GM12875 (cell line): ENCODE measurements around the gene LCP1.

Source experiments
- H3K4me3 ChIP-seq: one replicate; pipeline ENCODE4 v1.5.1; 2011; ENCODE audit warnings: low read depth, low read length, control low read depth
- TF ChIP-seq, protein P1 (sequence below): IDR thresholded peaks from 2 replicates; pipeline ENCODE4 v1.5.1; 2011; ENCODE audit warnings: low read depth, mild to moderate bottlenecking, control low read depth, inconsistent platforms, low read length, moderate library complexity, borderline replicate concordance; ENCODE audit not compliant: insufficient read depth

Gene LCP1

DNA sequence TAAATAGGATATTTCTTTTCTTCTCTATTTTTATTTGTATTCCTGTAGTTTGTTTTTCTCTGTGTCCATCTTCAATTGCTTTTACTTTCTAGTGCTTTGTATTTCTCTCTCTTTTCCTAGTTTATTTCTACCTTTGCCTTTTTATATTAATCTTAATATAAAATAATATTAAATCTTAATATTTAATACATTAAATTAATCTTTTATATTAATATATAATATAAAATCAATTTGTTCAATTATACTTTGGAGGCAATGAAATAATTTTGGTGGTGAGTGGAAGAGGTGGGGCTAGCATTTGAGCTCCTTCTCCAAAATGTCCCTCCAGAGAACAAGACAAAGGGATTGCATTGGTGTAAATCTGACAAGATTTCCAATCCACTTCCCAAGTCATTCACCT lies 70.8 kb downstream of the LCP1 start:
- H3K4me3 ChIP-seq = no peak overlapping the region
- TF ChIP-seq, protein P1, sequence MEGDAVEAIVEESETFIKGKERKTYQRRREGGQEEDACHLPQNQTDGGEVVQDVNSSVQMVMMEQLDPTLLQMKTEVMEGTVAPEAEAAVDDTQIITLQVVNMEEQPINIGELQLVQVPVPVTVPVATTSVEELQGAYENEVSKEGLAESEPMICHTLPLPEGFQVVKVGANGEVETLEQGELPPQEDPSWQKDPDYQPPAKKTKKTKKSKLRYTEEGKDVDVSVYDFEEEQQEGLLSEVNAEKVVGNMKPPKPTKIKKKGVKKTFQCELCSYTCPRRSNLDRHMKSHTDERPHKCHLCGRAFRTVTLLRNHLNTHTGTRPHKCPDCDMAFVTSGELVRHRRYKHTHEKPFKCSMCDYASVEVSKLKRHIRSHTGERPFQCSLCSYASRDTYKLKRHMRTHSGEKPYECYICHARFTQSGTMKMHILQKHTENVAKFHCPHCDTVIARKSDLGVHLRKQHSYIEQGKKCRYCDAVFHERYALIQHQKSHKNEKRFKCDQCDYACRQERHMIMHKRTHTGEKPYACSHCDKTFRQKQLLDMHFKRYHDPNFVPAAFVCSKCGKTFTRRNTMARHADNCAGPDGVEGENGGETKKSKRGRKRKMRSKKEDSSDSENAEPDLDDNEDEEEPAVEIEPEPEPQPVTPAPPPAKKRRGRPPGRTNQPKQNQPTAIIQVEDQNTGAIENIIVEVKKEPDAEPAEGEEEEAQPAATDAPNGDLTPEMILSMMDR = no peak

DNA sequence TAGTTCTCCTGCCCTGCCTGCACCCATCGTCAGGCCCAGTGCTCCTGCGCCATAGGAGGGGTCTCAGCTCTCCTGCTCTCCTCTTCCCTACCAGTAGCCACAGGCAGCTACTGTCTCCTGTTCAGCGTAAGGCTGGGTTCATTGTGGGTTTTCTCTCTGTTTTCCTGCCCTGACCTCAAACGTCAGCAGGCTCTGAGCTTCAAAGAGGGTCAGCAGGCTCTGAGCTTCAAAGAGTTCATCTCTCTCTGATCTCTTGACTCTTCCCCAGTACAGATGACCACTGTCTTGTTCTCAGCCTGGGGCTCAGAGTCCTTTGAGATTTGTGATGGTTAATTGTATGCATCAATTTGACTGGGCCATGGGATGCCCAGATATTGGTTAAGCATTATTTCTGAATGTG lies 72.5 kb downstream of the LCP1 start:
- no peak overlapping the region for H3K4me3 ChIP-seq
- TF ChIP-seq, protein P1 = no peak

DNA sequence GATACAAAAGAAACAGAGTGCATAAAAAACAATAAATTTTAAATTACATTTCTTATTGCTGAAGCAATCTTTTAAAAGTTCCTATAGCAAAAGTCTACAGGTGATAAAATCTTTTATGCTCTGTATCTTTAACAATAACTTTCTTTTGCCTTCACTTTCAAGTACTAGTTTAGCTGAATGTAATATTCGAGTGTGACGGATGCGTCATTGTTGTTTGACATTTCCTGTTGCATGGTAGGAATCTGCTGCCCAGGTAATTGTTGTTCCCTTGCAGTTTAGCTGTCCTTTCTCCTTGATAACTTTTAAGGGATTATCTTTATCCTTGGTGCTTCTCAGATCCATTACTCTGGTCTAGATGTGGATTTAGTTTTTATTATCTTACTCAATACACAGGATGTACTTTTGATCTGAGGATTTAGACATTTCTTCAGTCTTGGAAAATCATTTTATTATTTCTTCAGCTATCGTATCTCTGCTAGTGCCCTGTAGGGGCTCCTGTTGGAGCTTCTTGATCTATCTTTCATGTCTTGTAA lies 75.1 kb downstream of the LCP1 start:
- no peak overlapping the region for H3K4me3 ChIP-seq
- TF ChIP-seq, protein P1 = no peak

DNA sequence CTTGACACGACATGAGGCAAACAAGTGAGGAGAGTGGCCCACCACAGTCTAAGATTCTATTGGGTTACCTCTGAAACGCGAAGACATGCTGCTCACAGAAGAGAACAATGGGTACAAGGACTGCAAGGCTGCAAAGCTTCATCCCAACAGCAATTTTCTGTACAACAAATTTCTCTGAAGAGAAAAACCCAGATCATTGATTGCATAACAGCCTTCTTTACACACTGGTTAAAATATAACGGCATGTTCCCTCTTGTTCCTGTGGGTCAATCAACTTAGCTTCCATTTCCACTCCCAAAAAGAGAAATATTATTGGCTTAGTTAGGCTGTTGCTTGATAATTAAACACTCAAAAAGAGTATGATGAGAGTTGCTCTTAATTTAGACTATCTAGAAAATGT lies 77.1 kb downstream of the LCP1 start, which contains the start of gene CPB2:
Gene CPB2 (minus strand): TSS at position 166 of the 400 bp plus-strand sequence. CDS start 24 bp downstream, at position 142.
- TF ChIP-seq, protein P1 = no peak

DNA sequence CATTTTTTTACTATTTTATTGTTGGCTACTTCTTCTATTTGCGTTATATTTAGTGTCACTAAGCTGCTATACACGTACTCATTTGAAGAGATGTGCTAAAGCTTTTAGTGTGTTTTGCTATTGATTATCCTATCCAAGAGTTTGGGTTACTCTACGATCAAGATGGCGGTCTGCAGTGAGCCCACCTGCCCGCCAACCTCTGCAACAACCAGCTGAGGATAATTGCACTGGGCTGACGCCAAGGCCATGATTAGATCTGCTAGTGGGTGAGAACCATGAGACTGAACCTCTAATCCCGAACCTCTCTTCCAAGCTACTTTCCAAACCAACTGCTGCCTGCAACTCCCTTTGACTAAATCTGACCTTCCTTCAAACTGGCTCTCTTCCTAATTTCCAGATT lies 78.9 kb downstream of the LCP1 start:
- TF ChIP-seq, protein P1 = no peak
- no peak overlapping the region for H3K4me3 ChIP-seq

More for the DNA sequence above, 77.1 kb downstream of the LCP1 start, which contains the start of gene CPB2:
- no peak within 1 kb of the TSS for H3K4me3 ChIP-seq

DNA sequence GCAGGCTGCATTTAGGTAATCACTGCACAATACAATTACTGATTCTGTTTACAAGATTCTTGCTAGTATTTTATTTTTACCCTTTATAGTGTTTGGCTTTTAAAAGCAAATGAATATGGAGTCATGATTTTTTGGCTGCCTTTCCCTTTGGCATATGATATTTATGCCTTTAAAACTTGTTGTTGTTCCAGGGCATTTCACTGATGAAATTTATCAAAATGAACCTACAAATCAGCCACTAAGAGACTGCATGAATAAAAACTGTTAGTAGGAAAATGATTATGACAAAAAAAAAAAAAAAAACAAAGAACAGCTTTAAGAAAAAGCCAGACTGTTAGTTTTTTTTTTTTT lies 79.7 kb downstream of the LCP1 start:
- H3K4me3 ChIP-seq = no peak overlapping the region
- TF ChIP-seq, protein P1 = no peak

DNA sequence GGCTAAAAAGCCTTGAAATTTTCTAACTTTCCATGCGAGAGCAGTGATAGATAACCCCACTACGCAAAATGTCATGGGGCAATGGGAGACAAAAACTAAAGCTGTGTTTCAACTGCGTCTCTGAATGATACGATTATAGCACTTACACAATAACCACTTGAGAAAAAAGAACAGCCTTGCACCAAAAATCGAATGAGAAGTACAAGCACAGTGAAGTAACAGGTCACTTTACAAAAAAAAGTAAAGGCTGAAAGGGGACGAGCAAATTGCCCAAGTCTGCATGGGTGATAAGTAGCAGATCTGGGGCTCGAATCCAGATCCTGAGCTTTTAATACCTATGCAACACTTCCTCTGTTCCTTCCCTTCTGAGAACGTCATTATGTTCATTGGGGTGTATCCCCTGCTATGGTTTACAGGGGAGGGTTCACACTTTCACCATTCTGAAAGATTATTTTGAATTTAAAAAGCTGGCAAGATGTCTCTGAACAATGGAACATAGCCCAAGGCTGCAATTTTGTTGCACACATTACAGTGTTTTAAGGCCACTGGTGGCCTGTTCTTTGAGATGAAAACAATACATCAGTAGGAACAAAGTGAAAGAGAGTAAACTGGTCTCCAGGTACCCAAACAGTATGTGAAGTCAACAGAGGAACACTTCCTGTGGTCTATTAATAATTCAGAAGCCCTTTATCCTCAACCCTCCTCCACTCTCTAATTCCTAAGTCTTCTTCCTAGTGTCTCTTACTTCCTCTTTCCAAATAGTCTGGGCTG lies 80.3 kb downstream of the LCP1 start:
- TF ChIP-seq, protein P1 = no peak
- no peak overlapping the region for H3K4me3 ChIP-seq
